ENCODE data around the gene CD19.
A peak's percentile ranks its signal among the peaks of the same experiment; 100 is the strongest.

Gene CD19

DNA sequence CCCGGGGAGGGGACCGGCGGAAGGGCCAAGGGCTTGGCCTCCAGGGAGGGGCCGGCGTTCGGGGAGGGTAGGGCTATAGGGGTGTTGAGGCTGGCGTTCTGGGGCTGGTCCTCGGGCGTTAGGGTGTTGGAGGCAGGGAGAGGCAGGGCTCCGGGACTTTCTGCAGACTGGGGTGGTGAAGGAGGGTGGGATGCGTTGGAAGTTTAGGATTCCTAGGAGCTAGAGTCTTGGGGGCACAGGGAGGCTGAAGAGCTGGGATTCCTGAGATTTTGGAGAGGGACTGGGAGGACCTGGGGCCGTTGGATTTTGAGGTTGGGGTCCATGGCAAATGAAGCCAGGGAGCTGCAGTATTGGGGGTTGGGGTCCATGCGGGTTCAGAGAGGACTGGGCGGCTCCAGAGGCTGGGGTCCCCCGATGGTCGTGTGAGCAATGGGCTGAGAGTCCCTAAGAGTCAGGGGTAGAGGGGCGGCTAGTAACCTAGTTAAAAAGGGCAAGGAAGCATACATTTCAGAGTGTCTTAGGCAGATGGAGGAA, 19.7 kb downstream of the CD19 start:
- TF ChIP-seq, protein P1, sequence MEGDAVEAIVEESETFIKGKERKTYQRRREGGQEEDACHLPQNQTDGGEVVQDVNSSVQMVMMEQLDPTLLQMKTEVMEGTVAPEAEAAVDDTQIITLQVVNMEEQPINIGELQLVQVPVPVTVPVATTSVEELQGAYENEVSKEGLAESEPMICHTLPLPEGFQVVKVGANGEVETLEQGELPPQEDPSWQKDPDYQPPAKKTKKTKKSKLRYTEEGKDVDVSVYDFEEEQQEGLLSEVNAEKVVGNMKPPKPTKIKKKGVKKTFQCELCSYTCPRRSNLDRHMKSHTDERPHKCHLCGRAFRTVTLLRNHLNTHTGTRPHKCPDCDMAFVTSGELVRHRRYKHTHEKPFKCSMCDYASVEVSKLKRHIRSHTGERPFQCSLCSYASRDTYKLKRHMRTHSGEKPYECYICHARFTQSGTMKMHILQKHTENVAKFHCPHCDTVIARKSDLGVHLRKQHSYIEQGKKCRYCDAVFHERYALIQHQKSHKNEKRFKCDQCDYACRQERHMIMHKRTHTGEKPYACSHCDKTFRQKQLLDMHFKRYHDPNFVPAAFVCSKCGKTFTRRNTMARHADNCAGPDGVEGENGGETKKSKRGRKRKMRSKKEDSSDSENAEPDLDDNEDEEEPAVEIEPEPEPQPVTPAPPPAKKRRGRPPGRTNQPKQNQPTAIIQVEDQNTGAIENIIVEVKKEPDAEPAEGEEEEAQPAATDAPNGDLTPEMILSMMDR (IDR thresholded peaks at IDR 0.05), result no peak

GRCh38 chr16:28958216-28958615, 26.4 kb downstream of the CD19 start:
- H3K36me3 ChIP-seq, result peaks cover 65 to 94% (median 70%) of the 10 kb centered on the region in 3 donors
- DNase-seq, result no peak
- H3K9me3 ChIP-seq, result no peaks in the 10 kb centered on the region
- H3K27ac ChIP-seq, result no peak overlapping the region
- no peaks in the 10 kb centered on the region for H3K27me3 ChIP-seq
- H3K4me3 ChIP-seq, result no peak overlapping the region
- peaks cover 0 to 4% (median 0%) of the 10 kb centered on the region in 4 donors for H3K4me1 ChIP-seq
- TF ChIP-seq, protein P1 (IDR thresholded peaks at IDR 0.05), result no peak
- intact Hi-C loops (cut with DNase I; ENCODE audit: low total_unique reads), result no loop called here

More for the DNA sequence above, 19.7 kb downstream of the CD19 start:
- intact Hi-C loops (cut with DNase I; ENCODE audit: low total_unique reads), result no loop called here
- H3K36me3 ChIP-seq, result peaks cover 35 to 43% (median 36%) of the 10 kb centered on the region in 3 donors
- peaks cover 0 to 26% (median 14%) of the 10 kb centered on the region in 4 donors for H3K4me1 ChIP-seq
- H3K9me3 ChIP-seq, result no peaks in the 10 kb centered on the region
- peak overlapping the region; percentile 78 to 92 for H3K4me3 ChIP-seq
- H3K27ac ChIP-seq, result peak overlapping the region; percentile 87 to 90
- peak in 1 of 2 donors; percentile 70 for DNase-seq
- H3K27me3 ChIP-seq, result no peaks in the 10 kb centered on the region

GRCh38 chr16:28958836-28959235, 27.1 kb downstream of the CD19 start:
- H3K4me3 ChIP-seq, result no peak overlapping the region
- H3K36me3 ChIP-seq, result peaks cover 65 to 94% (median 70%) of the 10 kb centered on the region in 3 donors
- H3K4me1 ChIP-seq, result no peaks in the 10 kb centered on the region
- TF ChIP-seq, protein P1 (IDR thresholded peaks at IDR 0.05), result no peak
- no peak for DNase-seq
- intact Hi-C loops (cut with DNase I; ENCODE audit: low total_unique reads), result no loop called here
- H3K27me3 ChIP-seq, result no peaks in the 10 kb centered on the region
- H3K9me3 ChIP-seq, result no peaks in the 10 kb centered on the region
- no peak overlapping the region for H3K27ac ChIP-seq

- intact Hi-C loops (cut with DNase I; ENCODE audit: low total_unique reads), result no loop called here
Observed at GRCh38 chr16:28964072-28964471, 32.3 kb downstream of the CD19 start.

GRCh38 chr16:28964496-28964895, 32.7 kb downstream of the CD19 start:
- H3K36me3 ChIP-seq, result peaks cover 25 to 61% (median 48%) of the 10 kb centered on the region in 3 donors
- H3K4me1 ChIP-seq, result no peaks in the 10 kb centered on the region
- no peaks in the 10 kb centered on the region for H3K27me3 ChIP-seq
- no peak for DNase-seq
- no peak overlapping the region for H3K27ac ChIP-seq
- intact Hi-C loops (cut with DNase I; ENCODE audit: low total_unique reads), result no loop called here
- TF ChIP-seq, protein P1 (IDR thresholded peaks at IDR 0.05), result no peak
- H3K9me3 ChIP-seq, result no peaks in the 10 kb centered on the region
- H3K4me3 ChIP-seq, result no peak overlapping the region

More at GRCh38 chr16:28964072-28964471, 32.3 kb downstream of the CD19 start:
- Histone ChIP-seq H3K36me3 (peaks cover 30 to 65% (median 52%) of the 10 kb centered on the region in 3 donors), H3K9me3 (no peaks in the 10 kb centered on the region), H3K27me3 (no peaks in the 10 kb centered on the region), H3K4me1 (no peaks in the 10 kb centered on the region), H3K4me3 (no peak overlapping the region), H3K27ac (no peak overlapping the region)
- DNase-seq, result no peak
- TF ChIP-seq, protein P1 (IDR thresholded peaks at IDR 0.05), result no peak
